NT2/D1 (cell line): ENCODE data around the gene PIGT.

Source experiments
- SUZ12 ChIP-seq: IDR thresholded peaks from 2 replicates; pipeline ENCODE4 v1.6.1; 2011; ENCODE audit not compliant: insufficient read length, insufficient read depth; ENCODE audit errors: extremely low read depth
- YY1 ChIP-seq: IDR thresholded peaks from 2 replicates; pipeline ENCODE4 v1.6.1; 2011; ENCODE audit not compliant: insufficient read length, insufficient read depth
- ZNF274 ChIP-seq: IDR thresholded peaks from 2 replicates; pipeline ENCODE4 v1.6.1; 2011; ENCODE audit warnings: mild to moderate bottlenecking, low read depth, low read length

GRCh38 chr20:45407067-45407745, 8.7 kb upstream of the PIGT start:
- TF ChIP-seq YY1 (no peak), ZNF274 (no peak), SUZ12 (no peak)
